HG02642 (cell line): ENCODE results near the gene PLB1.

Experiments
- ATAC-seq: cut with Tn5 transposase; IDR thresholded peaks from one replicate; pipeline ENCODE4 v1.9.1; 2021; ENCODE audit warnings: mild to moderate bottlenecking; ENCODE audit not compliant: unreplicated experiment, poor library complexity

Gene PLB1

DNA sequence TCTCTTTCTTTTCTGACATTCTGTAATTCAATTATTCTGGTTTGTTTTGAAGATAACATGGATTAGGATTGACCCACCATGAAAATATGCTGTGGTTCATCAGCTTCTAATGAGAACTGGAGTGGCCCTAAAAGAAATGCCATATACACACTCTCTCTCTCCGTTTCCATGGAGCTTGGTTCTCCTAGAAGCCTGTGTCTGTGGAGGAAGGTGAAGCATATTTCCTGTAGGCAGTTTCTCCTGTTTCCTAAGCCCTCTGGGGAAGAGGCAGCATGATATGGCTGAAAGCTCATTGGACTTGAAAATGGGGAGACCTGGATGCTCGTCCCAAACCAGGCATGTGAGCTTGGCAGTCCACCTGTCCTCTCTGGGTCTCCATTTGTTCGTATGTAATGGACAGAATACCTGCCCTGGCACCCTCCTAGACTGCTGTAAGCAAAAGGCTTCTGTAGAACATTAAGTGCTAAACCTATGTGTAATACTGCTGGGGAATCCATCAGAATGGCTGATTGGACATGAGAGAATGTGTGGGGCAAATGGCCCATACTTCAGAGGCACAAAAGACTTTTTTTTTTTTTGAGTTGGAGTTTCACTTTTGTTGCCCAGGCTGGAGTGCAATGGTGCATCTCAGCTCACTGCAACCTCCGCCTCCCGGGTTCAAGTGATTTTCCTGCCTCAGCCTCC is 180.4 kb downstream of the PLB1 start:
- ATAC-seq: no peak

DNA sequence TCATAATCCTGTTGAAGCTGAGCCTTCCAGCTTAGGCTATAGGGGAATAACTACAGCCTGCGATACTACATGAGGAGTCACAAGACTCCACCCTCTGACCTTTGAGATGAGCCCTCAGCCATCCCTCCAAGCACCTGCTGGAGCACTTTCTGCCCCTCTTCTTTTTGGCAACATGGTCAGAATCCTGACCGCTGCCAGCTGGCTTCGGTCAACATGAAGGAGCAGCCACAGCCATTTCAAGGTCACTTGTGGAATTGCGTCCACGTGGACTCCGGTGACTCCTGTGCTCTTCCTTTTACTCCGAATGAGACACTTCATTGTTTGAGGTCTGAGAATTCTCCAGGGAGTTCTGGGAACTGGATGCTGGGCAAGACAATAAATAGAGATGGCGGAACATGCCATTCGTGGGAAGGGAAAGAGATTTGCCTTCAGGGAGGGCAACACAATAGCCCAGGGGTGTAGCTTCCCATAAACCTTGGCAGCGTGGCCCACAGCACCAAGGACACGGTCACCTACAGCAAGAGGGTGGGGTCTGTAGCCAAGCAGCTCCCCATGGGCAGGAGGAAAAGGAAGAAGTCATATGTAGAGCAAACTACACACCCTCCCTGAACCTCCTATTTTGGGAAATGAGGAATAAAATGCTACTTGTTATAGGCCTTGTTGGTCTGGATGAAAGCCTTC is 182.5 kb downstream of the PLB1 start:
- ATAC-seq: no peak

DNA sequence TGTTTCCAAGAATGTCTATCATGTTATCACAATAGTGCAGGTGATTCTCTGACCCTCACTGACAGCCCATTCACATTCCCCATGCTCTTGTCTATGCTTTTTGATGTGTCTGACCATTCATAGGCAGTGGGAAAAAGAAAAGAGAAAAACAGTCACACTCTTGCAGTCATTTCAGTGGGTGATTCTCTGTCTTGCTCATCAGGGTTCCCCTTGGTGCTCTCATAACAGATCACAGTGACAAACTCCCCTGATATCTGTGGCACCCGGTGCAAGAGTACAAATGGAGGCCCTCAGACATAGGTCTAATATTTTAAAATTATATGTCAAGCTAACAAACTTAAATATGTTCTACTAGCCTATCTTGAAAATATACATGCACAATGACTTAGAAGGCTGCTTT is 183.1 kb downstream of the PLB1 start:
- no peak for ATAC-seq

DNA sequence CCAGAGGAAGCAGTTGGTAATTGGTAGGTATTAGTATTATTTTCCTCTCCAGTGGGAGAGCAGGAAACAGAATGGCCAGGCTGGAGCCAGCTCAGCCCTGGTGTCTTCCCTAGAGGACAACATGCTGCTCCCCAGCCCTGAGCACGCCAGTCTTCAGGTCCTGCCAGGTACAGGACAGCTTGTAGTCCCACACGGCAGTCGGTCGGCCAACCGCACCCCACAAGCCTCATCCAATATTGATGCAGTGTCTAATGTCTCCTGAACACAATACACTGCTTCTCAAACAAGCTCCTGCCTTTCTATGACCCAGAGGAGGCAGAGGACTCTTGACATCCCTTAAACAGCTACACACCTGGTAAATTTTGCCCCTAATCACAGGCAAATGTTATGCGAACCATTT is 184.8 kb downstream of the PLB1 start:
- no peak for ATAC-seq

DNA sequence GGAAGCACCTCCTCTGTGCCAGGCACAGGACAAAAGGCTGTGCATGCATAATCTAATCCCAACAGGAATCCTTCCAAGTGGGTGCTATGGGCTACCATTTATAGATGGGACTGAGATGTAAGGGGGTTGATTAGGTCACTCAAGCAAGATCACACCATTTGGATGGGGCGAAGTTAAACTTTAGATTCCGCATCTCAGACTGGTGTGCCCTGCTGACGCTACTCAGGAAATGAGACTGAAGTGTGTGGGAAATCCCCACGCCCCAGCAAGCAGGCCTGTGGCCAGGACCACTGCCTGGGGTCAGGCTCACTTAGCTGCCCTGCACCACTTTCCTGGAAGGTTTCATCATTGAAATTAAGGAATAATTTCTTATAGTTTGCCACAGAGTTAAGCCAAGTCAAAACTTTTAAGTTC is 185.3 kb downstream of the PLB1 start:
- ATAC-seq: peak; percentile 89

DNA sequence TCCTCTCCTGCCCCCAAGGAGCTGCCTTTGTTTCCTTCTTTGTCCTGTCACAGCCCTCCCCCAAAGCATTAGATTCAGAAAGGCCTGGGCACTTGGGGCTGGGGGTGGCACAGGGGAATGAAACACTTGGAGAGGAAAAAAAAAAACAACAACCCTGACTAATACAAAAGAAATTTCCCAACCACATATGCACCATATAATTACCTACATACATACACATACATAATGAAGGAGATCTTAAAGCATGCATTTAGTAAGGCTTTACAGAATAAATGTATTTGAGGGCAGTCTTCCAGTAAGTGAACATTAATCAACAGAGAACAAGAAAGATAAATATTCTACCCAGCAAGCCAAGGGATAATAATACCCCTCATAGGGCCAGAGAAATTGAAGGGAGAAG is 185.7 kb downstream of the PLB1 start:
- ATAC-seq: no peak

DNA sequence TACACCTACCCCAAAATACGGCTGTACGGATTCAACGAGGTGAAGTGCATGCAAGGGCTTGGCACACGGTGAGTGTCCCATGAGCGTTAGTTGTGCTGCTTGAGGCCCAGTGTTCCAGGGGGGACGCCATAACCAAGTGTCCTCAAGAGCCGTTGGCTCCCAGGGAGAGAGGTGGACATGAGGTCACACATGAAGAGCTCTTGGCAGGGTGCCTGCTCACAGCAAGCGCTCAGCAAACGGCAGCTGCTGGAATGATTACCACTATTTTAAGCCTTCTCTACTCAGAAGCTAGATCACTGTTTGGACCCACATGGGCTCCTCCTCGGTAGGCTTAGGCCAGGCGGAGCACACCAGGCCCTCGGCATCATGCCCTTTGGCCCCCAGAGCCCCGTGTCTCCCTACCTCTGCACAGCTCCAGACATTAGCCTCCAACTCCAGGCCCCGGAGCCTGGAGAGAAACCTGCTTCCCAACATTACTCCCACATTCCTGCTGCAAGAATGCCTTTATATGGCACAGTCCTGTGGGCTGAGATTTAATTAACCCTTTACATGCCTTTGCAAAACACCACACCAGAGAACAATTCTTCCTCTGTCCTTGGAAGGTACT is 187.3 kb downstream of the PLB1 start:
- no peak for ATAC-seq

DNA sequence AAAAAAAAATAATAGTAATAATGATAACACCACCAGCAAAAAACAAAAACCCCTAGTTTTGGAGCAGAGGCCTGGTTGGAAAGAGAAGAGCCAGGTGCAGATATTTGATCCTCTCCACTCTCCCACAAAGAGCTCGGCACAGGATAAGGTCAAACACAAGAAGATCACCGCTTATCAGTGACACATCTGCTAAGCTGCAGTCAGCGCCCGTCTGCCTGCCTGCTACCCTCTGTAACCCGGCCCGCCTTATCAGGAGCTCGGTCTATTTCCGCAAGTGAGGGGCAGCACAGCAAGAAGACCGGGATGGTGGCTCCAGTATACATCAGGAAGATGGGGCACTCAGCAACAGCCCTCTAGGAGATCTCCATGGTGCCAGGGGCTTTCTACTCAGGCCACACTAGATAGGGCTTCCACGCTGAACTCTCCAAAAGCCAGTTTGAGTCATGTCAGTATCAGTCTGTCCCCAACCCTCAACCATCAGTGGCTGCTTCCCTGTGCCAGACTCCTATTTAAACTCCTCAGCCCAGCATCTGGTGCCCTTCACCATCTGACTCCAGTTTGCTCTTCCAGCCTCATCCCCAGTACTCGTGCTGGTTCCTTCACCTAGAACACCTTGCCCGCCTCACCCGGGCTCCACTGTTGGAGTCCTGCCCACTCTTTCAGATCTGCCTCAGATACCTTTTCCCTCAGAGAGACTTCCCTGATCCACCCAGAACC is 188.4 kb downstream of the PLB1 start:
- no peak for ATAC-seq

DNA sequence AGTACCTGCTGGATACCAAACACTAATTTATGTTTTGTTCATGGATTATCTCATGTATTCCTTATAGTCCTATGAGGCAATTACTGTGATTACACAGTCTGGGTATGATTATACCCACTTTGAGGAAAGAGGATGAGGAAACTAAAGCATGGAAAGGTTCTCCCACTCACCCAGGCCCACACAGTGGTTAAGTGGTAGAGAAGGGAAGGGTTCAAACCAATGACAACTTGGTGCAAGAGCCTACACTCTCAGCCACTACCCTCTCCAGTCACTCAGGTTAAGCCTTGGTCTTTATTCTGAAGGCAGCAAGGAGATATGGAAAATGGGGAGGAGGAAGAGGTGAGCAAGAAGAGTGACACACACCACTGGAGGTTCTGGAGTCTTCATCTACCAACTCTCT is 191.3 kb downstream of the PLB1 start:
- ATAC-seq: no peak

DNA sequence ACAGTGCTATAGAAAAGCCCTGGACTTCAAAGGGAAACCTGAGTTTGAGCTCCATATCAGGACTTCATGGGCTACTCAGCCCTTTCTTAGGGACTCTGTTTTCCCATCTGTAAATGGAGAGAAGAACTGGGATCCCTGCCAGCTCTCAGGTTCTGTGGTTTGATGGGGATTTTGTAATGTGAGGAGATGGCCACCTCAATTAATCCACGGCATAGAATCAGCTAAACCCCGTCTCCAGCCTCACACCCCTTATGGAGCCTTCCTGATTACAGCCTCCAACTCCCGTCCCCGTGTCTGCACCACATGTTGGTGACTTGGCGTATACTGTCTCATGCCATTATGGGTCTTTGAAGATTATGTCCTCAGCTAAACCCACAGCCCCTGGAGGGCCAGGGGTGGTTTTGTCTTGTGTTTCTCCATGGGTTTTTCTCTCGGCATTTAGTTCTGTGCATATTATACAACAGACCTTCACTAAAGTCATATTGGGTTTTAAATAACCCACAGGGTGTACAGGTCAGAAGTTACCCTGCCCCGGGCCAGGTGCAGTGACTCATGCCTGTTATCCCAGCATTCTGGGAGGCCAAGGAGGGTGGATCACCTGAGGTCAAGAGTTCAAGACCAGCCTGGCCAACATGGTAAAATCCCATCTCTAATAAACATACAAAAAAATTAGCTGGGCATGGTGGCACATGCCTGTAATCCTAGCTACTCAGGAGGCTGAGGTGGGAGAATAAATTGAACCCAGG is 192.0 kb downstream of the PLB1 start:
- ATAC-seq: no peak

DNA sequence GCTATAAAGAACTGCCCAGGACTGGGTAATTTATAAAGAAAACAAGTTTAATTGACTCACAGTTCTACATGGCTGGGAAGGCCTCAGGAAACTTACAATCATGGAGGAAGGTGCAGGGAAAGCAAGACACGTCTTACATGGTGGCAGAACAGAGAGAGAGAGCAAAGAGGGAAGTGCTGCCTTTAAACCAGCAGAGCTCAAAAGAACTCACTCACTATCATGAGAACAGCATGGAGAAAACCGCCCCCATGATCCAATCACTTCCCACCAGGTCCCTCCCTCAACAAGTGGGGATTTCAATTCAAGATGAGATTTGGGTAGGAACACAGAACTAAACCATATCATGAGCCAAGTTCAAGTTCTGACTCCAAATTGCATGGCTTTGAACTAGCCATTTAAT is 193.0 kb downstream of the PLB1 start:
- ATAC-seq: no peak

DNA sequence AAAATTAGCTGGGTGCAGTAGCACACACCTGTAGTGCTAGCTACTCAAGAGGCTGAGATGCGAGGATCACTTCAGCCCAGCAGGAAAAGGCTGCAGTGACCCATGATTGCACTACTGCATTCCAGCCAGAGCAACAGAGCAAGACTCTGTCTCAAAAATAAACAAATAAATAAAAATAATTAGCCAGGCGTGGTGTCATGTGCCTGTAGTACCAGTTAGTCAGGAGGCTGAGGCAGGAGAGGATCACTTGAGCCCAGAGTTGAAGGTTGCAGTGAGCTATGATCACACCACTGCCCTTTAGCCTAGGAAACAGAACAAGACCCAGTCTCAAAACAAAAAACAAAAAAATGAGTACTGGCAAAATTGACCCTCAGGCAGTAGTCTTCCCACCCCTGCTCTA is 193.9 kb downstream of the PLB1 start:
- no peak for ATAC-seq

DNA sequence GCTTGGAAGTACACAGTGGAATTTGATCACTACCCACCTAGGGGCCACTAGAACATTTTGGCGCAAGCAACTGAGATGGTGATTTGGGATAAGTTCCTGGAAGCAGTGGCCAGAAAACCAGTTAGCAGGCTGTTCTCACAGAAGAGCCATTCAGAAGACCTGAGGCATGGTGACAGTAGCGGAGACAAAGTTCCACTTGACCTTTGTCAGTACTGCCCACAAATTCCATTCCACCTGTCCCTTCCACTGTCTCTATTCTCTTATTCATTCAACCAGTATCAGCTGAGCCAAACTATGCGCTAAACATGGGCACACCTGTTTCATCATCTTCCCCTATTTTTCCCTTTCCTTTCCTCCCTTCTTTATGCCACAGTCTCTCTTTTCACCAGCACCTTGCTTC is 196.6 kb downstream of the PLB1 start:
- ATAC-seq: no peak

DNA sequence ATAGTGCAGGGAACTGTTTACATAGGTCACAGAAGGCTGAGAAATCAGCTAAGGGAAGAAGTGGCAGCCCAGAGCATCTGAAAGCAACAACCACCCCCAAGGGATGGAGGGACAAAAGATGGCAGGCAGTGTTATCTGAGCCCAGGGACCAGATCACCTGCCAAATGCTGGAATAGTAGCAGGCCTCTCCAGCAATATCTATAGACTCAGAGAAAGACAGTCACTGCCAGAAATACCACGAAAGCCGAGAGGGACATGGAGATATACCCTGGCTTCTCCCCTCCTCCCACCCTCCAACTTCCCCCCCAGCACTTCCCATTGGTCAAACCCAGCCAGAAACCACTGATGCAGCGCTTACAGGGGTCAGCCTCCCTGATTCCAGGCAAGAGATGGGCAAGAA is 197.4 kb downstream of the PLB1 start:
- ATAC-seq: no peak
